Measurements from ENCODE around the gene SPTBN5.
"Not testable (repeated sequence)": the region's sequence is repeated elsewhere in the genome, so short reads cannot be mapped to it uniquely, and the experiment has no call there.

The SPTBN5 gene

DNA sequence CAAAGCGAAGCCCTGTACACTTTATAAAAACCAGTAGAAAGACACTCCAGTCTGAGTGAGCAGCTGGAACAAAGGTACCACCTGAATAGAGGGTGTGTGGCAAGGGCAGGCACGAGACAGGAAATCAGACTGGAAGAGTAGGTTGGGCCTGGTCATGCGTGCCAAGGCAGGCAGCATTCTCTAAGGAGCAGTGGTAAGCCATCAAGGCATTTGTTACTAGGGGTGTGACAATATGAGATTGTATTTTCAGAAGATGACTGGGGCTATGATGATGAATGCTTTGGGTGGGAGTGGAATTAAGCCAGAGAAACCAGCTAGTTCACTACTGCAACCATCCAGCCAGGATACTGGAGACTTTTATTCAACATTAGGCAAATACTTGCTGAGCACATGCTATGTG is 61.0 kb downstream of the SPTBN5 start:
- H3K4me3 ChIP-seq, result no peak overlapping the region
- TF ChIP-seq FOXP2 (optimal IDR thresholded peaks at IDR 0.05; ENCODE audit: control extremely low read depth, extremely low read length, insufficient read depth) (no peak), EZH2 (IDR thresholded peaks at IDR 0.05) (no peak), POLR2AphosphoS5 (IDR thresholded peaks at IDR 0.05; ENCODE audit: borderline replicate concordance, low read depth, low read length) (no peak)
- H3K9ac ChIP-seq (ENCODE audit: insufficient read length), result no peak overlapping the region
- no peak overlapping the region for H3K27ac ChIP-seq
- no peaks in the 10 kb centered on the region for H3K36me3 ChIP-seq (ENCODE audit: insufficient read depth, low read length)
- H3K9me3 ChIP-seq (ENCODE audit: low read depth, low read length), result no peaks in the 10 kb centered on the region
- no peak for DNase-seq (ENCODE audit: low read depth, low spot score)

DNA sequence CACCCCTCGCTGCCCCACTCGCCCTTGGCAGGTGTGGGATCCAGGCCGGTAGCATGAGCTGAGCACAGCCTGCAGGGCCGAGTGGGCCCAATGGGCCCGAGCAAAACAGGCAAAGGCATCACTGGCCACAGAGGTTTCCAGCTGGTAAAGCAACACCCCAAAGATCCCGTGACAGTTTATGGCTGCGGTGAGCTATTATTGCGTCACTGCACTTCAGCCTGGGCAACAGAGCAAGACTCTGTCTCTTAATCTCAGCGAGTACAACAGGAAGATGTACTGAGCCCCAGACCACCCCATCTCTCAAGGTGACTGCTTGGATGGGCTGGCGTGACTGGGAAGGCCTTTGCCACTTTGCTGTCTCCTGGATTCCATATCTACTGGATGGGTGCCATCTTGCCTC is 61.6 kb downstream of the SPTBN5 start:
- Histone ChIP-seq H3K27ac (no peak overlapping the region), H3K9ac (ENCODE audit: insufficient read length) (no peak overlapping the region), H3K36me3 (ENCODE audit: insufficient read depth, low read length) (no peaks in the 10 kb centered on the region), H3K4me3 (no peak overlapping the region), H3K9me3 (ENCODE audit: low read depth, low read length) (no peaks in the 10 kb centered on the region)
- no peak for DNase-seq (ENCODE audit: low read depth, low spot score)
- TF ChIP-seq FOXP2 (optimal IDR thresholded peaks at IDR 0.05; ENCODE audit: control extremely low read depth, extremely low read length, insufficient read depth) (no peak), POLR2AphosphoS5 (IDR thresholded peaks at IDR 0.05; ENCODE audit: borderline replicate concordance, low read depth, low read length) (no peak), EZH2 (IDR thresholded peaks at IDR 0.05) (no peak)

DNA sequence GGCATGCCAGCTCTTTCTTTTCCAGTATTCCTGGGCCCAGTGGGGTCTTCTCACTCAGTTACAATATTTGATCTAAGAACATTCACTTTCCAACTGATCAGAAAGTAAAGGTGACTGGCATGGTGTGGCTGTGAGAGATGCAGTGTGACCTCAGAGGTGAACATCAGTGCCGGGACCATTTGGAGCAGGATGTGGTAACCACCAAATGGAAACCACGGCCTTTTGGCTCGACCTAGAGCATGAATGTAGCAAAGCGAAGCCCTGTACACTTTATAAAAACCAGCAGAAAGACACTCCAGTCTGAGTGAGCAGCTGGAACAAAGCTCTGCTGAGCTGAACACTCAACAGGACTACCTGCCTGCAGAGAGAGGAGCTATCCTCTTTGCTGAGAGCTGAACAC is 62.6 kb downstream of the SPTBN5 start:
- not testable (repeated sequence) for H3K9me3 ChIP-seq (ENCODE audit: low read depth, low read length); DNase-seq (ENCODE audit: low read depth, low spot score); H3K27ac ChIP-seq; H3K4me3 ChIP-seq; H3K36me3 ChIP-seq (ENCODE audit: insufficient read depth, low read length); H3K9ac ChIP-seq (ENCODE audit: insufficient read length)

DNA sequence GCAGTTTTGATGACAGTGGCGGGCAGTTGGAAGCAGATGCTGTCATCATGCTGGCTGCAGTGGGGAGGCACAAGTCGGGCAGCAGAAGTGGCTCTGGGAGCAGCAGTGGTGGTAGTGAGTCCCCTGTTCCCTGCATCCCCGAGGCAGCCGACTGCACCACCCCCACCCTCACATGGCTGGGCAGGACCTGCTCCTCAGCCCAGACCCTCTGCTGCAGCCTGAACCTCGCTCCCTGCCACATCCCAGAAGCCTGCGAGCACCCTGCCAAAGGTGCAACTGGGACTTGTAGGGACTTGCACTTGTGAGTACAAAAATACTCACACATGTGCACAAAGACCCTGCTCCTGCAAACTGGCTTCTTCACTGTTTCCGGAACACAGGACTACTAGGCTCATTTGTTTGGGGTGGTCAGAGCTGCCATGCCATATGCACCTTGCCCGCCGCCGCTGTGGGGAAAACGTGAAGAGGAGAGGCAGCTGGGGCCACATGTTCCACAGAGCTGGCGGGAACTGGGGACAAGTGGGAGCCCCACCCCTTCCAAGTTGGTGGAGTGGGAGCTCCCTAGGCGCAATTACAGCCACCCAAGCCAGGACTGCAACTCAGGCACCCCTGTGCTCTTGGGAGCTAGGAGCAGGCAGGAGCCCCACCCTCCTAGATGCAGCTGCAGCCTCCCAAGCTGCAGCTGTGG is 63.8 kb downstream of the SPTBN5 start:
- Histone ChIP-seq H3K27ac (no peak overlapping the region), H3K4me3 (no peak overlapping the region), H3K9me3 (ENCODE audit: low read depth, low read length) (no peaks in the 10 kb centered on the region), H3K36me3 (ENCODE audit: insufficient read depth, low read length) (no peaks in the 10 kb centered on the region), H3K9ac (ENCODE audit: insufficient read length) (no peak overlapping the region)
- DNase-seq (ENCODE audit: low read depth, low spot score), result no peak
- TF ChIP-seq EZH2 (IDR thresholded peaks at IDR 0.05) (no peak), FOXP2 (optimal IDR thresholded peaks at IDR 0.05; ENCODE audit: control extremely low read depth, extremely low read length, insufficient read depth) (no peak), POLR2AphosphoS5 (IDR thresholded peaks at IDR 0.05; ENCODE audit: borderline replicate concordance, low read depth, low read length) (no peak)

- Histone ChIP-seq H3K9ac (ENCODE audit: insufficient read length) (peak overlapping the region; percentile 81), H3K27ac (no peak overlapping the region), H3K4me3 (peak overlapping the region; percentile 88), H3K9me3 (ENCODE audit: low read depth, low read length) (no peaks in the 10 kb centered on the region), H3K36me3 (ENCODE audit: insufficient read depth, low read length) (no peaks in the 10 kb centered on the region)
- DNase-seq (ENCODE audit: low read depth, low spot score), result no peak
- TF ChIP-seq POLR2AphosphoS5 (IDR thresholded peaks at IDR 0.05; ENCODE audit: borderline replicate concordance, low read depth, low read length) (no peak), FOXP2 (optimal IDR thresholded peaks at IDR 0.05; ENCODE audit: control extremely low read depth, extremely low read length, insufficient read depth) (no peak), EZH2 (IDR thresholded peaks at IDR 0.05) (no peak)
Observed at GRCh38 chr15:41828807-41829141, 65.1 kb downstream of the SPTBN5 start.

- DNase-seq (ENCODE audit: low read depth, low spot score), result no peak
- Histone ChIP-seq H3K9me3 (ENCODE audit: low read depth, low read length) (no peaks in the 10 kb centered on the region), H3K9ac (ENCODE audit: insufficient read length) (peak within 1 kb of the TSS; percentile 81), H3K36me3 (ENCODE audit: insufficient read depth, low read length) (no peaks in the 10 kb centered on the region; the same call in 1 of the 2 replicates), H3K4me3 (peak within 1 kb of the TSS; percentile 88), H3K27ac (no peak within 1 kb of the TSS)
- TF ChIP-seq POLR2AphosphoS5 (IDR thresholded peaks at IDR 0.05; ENCODE audit: borderline replicate concordance, low read depth, low read length) (peak; percentile 88), FOXP2 (optimal IDR thresholded peaks at IDR 0.05; ENCODE audit: control extremely low read depth, extremely low read length, insufficient read depth) (no peak), EZH2 (IDR thresholded peaks at IDR 0.05) (no peak)
Observed at GRCh38 chr15:41827880-41828806, 65.7 kb downstream of the SPTBN5 start, which contains the start of gene JMJD7. JMJD7 (plus strand) TSS chr15:41828092; CDS start chr15:41828125, 33 bp downstream.

DNA sequence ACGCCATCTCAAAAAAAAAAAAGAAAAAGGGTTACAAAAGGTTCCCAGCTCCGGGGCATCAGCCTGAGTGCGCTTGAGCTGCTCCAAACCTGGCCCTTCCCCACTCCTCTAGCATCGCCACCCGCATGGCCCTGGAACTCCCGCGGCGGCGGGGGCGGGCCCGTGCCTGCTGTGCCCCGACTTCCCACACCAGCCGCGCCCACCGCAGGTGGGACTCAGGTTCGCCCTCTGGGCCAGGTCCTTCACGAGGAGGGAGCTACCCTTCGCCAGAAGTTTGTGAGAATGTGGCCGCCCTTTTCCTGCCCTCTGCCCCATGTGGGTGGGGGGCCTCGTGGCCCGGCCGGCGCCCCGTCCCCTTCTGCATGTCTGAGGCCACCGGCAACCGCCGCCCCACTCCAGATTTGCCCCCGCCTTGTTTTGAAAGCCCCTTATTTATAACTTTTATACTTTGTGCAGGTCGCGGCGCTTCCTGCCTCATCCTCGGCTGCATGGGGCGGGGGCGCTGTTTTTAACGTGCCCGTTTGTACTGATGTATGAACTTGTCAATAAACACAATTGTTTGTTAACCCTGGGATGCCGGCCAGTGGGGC is 66.5 kb downstream of the SPTBN5 start:
- TF ChIP-seq POLR2AphosphoS5 (IDR thresholded peaks at IDR 0.05; ENCODE audit: borderline replicate concordance, low read depth, low read length), result no peak
- no peak for TF ChIP-seq EZH2 (IDR thresholded peaks at IDR 0.05)
- TF ChIP-seq FOXP2 (optimal IDR thresholded peaks at IDR 0.05; ENCODE audit: control extremely low read depth, extremely low read length, insufficient read depth), result no peak
- Histone ChIP-seq H3K36me3 (ENCODE audit: insufficient read depth, low read length) (no peaks in the 10 kb centered on the region; the same call in 1 of the 2 replicates), H3K27ac (no peak overlapping the region), H3K9ac (ENCODE audit: insufficient read length) (peak overlapping the region; percentile 51), H3K4me3 (peak overlapping the region; percentile 88), H3K9me3 (ENCODE audit: low read depth, low read length) (no peaks in the 10 kb centered on the region)
- DNase-seq (ENCODE audit: low read depth, low spot score), result no peak
